Activated CD8-positive, alpha-beta memory T cell treated with anti-CD3 and anti-CD28 coated beads, Interleukin-2, amount 50 U/mL, for 1 hour (primary cell): ENCODE results near the gene DDAH1.
A peak's percentile ranks its signal among the peaks of the same experiment; 100 is the strongest.

ENCODE experiments used
- DNase-seq: peaks from one replicate; pipeline ENCODE4 v3.0.0-alpha.2; 2020; ENCODE audit errors: extremely low read depth

DDAH1 gene

GRCh38 chr1:85303440-85304162, 161.4 kb downstream of the DDAH1 start:
- DNase-seq, result no peak

DNA sequence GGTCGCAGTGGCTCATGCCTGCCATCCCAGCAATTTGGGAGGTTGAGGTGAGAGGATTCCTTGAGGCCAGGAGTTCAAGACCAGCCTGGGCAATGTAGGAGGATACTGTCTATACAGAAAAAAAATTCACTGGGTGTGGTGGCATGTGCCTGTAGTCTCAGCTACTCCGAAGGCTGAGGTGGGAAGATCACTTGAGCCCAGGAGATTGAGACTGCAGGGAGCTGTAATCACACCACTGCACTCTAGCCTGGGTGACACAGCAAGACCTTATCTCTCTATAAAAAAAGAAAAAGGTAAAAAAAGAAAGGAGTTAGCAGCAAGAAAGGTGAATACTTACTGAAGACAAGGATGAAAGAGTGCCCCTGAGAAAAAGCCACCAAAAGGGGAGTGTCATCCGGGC, 164.8 kb downstream of the DDAH1 start:
- no peak for DNase-seq

DNA sequence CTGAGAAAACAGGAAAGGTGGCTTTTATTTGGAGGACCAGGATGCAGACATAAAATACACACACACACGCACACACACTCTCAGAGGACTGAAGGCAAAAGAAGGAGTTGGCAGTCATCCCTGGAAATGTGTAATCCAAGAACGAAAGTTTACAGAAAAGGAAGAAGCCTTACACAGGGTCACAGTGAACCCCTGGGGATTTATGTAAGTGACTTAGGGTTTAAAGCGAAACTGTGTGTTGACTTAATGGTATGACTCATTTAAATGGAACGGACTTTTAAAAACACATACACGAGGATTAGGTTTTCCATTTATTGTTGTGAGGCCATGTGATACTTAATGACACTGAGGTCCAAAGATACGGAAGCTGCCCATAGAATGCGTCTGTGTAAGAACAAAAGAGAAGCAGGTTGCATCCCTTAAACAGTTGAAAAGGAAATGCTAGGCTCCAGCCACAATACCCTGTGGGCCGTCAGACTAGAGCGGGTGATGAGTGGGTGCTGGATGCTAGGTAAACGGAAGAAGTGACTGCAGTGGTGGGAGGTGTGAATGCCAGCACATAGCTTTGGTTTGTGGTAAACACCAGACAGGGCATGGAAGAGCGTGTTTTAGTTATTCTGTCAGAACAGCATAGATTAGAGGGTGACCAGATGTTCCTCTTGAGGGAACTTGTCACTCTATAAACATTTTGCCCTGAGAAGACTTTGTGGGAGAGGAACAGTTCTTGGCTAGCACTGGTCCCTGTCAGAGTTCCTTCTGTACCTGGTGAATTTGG, 166.9 kb downstream of the DDAH1 start:
- peak; percentile 25 for DNase-seq

DNA sequence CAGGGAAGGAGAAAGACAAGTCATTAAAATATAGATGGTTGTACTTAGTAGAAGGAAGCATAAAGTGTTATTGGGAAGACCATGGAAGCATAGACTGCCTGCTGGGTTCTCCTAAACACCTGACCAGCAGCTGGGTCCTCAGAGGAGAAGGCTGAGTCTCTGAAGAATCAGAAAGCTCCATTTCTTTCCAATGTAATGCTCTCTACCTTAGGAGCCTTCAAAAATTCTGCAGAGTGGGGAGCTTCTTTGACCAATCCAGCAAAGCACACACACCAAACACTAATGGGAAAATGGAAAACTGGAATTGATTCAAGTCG, 167.5 kb downstream of the DDAH1 start:
- no peak for DNase-seq

DNA sequence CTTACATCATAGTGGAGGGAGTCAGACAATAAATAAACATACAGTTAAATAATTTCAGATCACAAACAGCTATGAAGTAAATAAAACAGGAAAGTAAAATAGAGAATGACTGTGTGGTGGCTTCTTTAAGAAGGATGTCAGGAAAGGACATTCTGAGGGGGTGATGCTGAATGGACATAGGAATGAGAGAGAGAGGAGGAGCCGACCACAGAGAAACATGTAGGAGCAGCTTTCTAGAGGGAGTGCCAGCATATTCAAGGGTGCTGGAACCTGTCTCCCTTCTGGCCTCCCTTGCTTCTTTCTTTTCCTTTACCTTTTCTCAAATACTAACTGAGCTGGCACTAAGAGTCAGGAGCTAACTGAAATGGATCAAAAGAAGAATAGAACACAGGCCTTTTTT, 168.0 kb downstream of the DDAH1 start:
- no peak for DNase-seq

- no peak for DNase-seq
Observed at GRCh38 chr1:85295654-85296053, 169.3 kb downstream of the DDAH1 start.

DNA sequence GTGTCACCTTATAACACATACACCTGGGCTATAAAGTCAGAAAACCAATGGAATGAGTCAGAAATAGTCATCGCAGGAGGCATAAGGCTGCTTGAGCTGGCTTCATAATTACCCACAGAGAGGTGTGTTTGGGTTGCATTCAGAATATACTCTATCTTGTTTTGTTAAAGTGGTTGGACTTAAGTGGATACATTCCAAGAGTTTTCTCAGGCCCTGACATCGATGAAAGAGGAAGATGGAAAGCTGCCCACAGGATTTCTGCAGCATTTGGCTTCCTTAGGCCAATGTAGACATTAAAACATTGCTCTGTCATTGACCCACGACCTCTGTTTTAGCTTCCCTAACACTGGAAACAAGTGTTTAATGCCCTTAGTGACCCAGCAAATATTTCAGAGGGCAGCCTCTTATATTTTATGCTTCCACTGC, 169.9 kb downstream of the DDAH1 start:
- no peak for DNase-seq

DNA sequence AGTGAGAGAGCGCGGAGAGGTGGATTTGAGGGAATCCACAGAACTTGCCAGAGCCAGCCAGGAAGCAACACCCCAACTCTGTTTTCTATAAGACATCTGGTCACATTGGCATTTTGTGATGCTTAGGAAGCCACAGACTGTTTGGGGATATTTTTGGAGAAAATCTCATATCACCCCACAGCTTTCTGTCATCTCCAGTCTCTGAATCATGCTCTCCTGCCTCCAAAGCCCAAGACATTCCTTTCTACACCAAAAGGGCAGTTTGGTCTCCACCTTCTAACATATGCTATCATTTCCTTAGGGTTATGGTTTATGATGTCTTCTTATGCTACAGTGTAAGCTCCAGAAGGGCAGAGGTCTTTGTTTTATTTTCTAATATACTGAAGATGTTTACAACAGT, 174.1 kb downstream of the DDAH1 start:
- DNase-seq, result no peak

- no peak for DNase-seq
Observed at GRCh38 chr1:85289848-85290335, 175.1 kb downstream of the DDAH1 start.

DNA sequence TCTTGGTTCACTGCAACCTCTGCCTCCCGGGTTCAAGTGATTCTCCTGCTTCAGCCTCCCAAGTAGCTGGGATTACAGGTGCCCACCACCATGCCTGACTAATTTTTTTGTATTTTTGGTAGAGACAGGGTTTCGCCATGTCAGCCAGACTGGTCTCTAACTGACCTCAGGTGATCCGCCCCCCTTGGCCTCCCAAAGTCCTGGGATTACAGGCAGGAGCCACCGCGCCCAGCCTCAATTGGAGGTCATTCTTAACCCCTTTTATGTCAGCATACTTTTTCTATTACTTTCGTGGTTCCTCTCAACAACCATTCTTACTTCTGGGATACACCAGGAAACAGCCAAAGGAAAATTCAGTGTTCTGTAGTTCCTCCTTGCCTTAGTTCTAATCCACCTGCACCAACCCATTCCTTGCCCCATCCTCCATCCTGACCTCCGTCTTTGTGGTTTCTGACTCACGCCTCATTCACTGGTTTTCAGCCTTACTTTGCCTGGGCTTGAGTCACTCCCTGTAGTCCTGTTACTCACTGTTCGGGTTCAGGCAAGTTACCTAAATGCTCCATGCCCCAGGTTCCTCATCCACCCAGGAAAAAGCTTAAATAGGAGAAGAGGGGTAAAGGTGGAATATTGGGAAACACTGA, 175.6 kb downstream of the DDAH1 start:
- no peak for DNase-seq

GRCh38 chr1:85284202-85284601, 180.8 kb downstream of the DDAH1 start:
- no peak for DNase-seq

DNA sequence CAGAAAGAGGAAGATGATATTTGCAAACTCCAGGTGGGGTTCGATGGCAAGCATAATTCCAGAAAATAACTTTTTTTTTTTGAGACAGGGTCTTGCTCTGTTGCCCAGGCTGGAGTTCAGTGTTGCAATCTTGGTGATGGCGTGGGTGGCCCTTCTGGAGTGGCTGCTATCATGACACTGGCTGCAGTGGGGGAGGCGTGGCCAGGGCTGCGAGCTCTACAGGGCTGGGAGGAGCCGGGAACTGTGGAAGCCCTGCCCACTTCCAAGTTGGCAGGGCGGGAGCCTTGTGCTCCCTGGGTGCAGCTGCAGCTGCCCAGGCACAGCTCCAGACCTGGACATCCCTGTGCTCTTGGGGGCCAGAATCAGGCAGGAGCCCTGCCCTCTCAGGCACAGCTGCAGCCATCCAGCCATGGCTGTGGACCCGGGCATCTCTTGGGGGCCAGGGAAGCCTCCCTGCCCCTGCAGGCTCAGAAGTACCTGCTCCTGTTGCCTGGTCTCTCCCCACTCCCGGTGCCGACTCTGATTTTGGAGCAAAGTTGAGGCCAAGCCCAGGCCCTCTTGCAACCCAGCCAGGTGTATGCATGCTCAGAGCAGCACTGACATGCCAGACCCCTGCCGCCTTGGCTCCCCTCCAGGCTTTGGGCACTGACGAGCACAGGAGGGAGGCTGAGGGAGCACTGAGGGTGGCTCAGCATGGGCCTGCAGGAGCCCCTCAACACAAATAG, 181.3 kb downstream of the DDAH1 start:
- DNase-seq, result no peak

DNA sequence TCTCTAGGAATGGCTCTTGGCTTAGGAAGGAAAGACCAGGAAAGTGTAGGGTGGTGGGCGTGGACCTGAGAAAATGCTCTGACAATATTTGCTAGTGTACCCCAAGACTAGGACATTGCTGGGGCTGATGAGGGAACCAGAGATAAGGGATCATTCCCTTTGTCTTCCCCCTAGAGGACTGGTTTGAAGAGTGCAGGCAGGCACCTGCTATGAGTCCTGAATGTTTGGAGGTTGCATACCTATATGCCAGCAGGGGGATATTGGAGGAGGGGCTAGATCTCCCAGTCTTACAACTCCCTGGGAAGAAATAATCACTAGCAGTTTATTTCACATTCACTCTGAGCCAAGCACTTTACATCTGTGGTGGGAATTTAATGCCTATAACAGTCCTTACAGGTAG, 182.5 kb downstream of the DDAH1 start:
- no peak for DNase-seq

GRCh38 chr1:85280636-85281035, 184.3 kb downstream of the DDAH1 start:
- DNase-seq, result no peak

GRCh38 chr1:85279458-85280080, 185.4 kb downstream of the DDAH1 start:
- DNase-seq, result no peak

DNA sequence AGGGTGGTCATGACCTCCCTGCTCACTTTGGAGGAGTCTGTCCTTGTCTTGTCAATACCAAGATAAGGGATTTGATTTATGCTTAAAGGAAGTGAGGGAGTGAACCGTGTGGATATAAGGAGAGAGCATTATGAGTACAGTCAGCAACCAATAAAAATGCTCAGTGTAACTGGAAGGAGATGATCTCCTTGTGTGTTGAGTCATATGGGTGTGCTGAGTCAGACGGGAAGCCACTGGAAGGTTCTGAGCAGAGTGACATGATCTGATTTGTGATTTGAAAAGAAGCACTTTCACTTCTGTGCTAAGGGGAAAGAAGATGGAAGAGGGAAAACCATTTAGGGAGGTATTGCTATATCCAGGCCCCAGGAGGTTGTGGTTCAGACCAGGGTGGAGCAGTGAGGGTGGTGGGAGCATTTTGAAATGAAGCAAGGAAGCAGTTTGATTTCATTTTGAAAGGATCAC, 186.1 kb downstream of the DDAH1 start:
- no peak for DNase-seq

- DNase-seq, result no peak
Observed at GRCh38 chr1:85277802-85278201, 187.2 kb downstream of the DDAH1 start.

GRCh38 chr1:85276978-85277639, 187.8 kb downstream of the DDAH1 start:
- DNase-seq, result no peak

DNA sequence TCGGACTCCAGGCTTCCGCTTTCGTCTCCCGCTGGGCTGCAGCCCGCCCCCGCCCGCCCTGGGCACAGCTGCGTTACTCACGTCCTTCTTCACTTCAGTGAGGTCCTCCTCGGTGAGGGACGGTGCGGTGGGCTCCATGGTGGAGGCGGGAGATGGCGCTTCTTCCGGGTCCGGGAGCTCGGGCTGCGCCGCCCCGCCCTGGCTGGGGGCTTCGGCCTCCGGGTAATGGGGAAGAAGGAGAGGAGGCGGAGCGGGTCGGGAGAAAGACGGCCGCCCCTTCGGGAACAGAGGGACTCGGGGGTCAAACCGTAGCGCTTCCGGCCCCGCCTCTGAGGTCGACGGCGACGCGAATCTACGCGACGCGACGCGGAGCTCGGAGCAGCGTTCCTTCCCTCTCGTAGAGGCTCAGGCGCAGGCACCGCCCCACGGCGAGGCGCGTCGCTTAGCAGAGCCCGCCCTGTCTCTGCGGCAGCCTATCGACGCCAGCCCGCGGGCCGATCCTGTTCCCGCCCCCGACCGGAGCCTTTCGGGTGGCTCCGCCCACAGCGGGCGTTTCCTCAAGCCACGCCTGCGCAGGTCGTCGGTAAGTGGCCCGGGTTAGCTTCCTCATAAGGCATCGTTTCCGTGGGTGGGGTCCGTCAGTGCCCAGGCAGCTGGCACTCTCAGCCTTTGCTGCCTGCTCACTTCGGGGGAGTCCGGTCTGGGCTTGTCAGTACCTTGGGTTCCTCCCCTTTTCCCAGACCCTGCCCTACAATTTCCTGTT, 188.6 kb downstream of the DDAH1 start, which contains the start of gene BCL10:
TSS of gene BCL10 (minus strand) at position 418 of the 763 bp plus-strand sequence. CDS start at position 138, 280 bp downstream.
- peak; percentile 88 for DNase-seq

DNA sequence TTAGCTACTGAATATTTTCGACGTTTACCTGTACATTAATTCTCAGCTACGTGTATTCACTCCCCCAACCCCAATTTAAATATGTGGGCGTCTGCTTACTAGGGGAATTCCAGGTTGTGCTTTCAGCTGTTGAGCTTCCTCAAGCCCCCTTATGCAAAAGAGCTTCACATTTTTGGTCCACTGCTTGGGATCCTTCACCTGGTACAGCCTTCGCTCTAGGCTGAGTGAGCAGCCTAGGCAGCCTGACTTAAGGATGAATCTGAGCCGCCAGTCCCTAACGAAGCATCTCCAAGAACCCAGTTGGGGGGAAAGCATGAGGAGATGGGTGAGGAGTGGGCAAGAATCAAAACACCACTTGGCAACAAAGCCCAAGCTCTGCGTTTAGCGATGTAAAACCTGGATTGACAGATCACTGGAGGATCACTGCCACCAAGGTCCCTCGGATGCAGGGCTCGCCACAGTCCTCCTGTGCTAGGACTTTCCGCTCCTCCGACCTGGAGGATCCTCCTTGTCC, 189.2 kb downstream of the DDAH1 start:
- no peak for DNase-seq
